Endodermal cell (in vitro differentiated cells): Measurements from ENCODE around the gene DDR2. TPM values are rescaled to one million over a fixed set of nuclear protein-coding genes. Genes with fewer than 3 reads are reported as not detected.
A peak's percentile ranks its signal among the peaks of the same experiment; 100 is the strongest.

Source experiments
- DNase-seq: peaks from one replicate; pipeline ENCODE4 v3.0.0-alpha.2; 2017
- H3K27ac ChIP-seq: 2 replicates; pipeline ENCODE4 v1.5.1; 2013; ENCODE audit warnings: mild to moderate bottlenecking, low read depth, low read length, moderate library complexity
- H3K27me3 ChIP-seq: 2 replicates; pipeline ENCODE4 v1.6.1; 2013; ENCODE audit warnings: mild to moderate bottlenecking, low read length, moderate library complexity; ENCODE audit not compliant: insufficient read depth, control insufficient read depth, poor library complexity, severe bottlenecking
- H3K36me3 ChIP-seq: 2 replicates; pipeline ENCODE4 v1.7.0; 2013; ENCODE audit warnings: mild to moderate bottlenecking, low read length, moderate library complexity; ENCODE audit not compliant: control insufficient read depth, insufficient read depth
- H3K4me1 ChIP-seq: one replicate; pipeline ENCODE4 v1.7.0; 2013; ENCODE audit warnings: low read length; ENCODE audit not compliant: control insufficient read depth, insufficient read depth
- H3K4me3 ChIP-seq: 2 replicates; pipeline ENCODE4 v1.5.1; 2013; ENCODE audit warnings: mild to moderate bottlenecking, low read length, moderate library complexity
- H3K9ac ChIP-seq: 2 replicates; pipeline ENCODE4 v1.6.1; 2013; ENCODE audit warnings: mild to moderate bottlenecking, low read length, moderate library complexity; ENCODE audit not compliant: poor library complexity, severe bottlenecking; ENCODE audit errors: extremely low read depth
- H3K9me3 ChIP-seq: 2 replicates; pipeline ENCODE4 v1.6.1; 2013; ENCODE audit warnings: mild to moderate bottlenecking, low read length, moderate library complexity; ENCODE audit not compliant: control insufficient read depth
- H3K27ac Mint-ChIP-seq: 2 replicates; pipeline ENCODE4 v1.8.0; 2020; ENCODE audit warnings: mixed read lengths
- H3K27me3 Mint-ChIP-seq: 2 replicates; pipeline ENCODE4 v1.8.0; 2021; ENCODE audit warnings: mild to moderate bottlenecking, mixed read lengths; ENCODE audit not compliant: insufficient read depth
- H3K36me3 Mint-ChIP-seq: 2 replicates; pipeline ENCODE4 v1.8.0; 2020; ENCODE audit warnings: low read depth, mixed read lengths
- H3K4me1 Mint-ChIP-seq: 2 replicates; pipeline ENCODE4 v1.8.0; 2020; ENCODE audit warnings: mixed read lengths
- H3K4me3 Mint-ChIP-seq: 2 replicates; pipeline ENCODE4 v1.8.0; 2020; ENCODE audit warnings: mild to moderate bottlenecking, moderate library complexity, mixed read lengths
- H3K9me3 Mint-ChIP-seq: 2 replicates; pipeline ENCODE4 v1.8.0; 2020; ENCODE audit warnings: mild to moderate bottlenecking, mixed read lengths
- WGBS, 2 experiments: methylation state at CpG; one replicate each; pipeline versions ENCODE4 v1.1.5 to v1.1.7; 2013; ENCODE audit warnings: missing lambda C conversion rate in 2 of 2, mixed read lengths in 1 of 2; ENCODE audit not compliant: insufficient coverage in 1 of 2, insufficient read length in 1 of 2; 5-methylcytosine and 5-hydroxymethylcytosine counted together
- total RNA-seq, 2 donors: library from RNA; stranded (reverse); fragmentation: NEBNext Ultra II Directional in 1 of 2; extraction: Animal tissue kit (Norgen Biotek cat#: 25700) in 1 of 2; gene quantifications; 2 replicates in 1 of 2; 3 replicates in 1 of 2; pipeline ENCODE4 v1.2.1, GENCODE V29; 2021
- TF ChIP-seq, protein P1 (sequence below): fragments of 200-600 bp; sonication (generic); conservative IDR thresholded peaks from 2 replicates; pipeline ENCODE4 v1.5.0; 2021; ENCODE audit warnings: antibody characterized with exemption, mild to moderate bottlenecking

DDR2 gene
- total RNA-seq, 2 donors from 2014 or later: 0.26 to 0.55 TPM

DNA sequence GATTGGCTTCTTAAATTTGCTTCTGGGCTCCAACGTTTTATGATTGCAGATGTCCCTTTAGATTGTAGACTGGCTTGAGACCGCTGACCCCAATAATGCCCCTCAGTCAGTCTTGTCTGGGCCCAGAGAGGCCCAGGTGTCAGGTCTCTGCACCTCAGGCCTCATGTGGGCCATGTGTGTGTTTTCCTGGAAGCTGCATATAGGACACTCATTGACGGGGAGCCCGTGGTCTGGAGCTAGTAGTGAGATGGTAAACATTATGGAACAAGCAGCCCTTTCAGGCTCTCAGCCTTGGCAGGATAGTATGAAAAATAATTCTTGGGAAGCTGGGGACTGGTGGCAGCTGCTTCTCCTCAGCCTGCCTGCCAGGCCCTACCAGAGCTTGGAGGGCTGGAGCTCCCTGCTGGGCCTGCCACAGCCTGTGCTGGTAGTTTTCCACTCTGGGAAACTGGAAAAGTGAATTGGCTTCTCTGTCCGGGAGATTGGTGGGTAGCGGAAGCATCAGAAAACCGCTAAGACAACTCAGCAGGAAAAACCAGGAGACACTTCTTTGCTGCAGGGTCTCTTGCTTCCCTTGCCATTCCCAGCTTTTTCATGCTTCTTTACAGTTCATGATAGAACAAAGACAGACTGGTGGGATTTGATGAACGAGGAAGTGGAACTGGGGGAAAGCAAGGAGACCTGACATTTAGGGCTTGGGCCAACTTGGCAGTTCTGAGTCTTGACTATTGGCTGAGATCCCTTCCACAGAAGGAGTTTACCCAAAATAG is 100.5 kb downstream of the DDR2 start:
- Histone ChIP-seq H3K4me3 (no peak overlapping the region), H3K9ac (no peak overlapping the region), H3K9me3 (no peaks in the 10 kb centered on the region), H3K27ac (no peak overlapping the region), H3K4me1 (peaks cover 7% of the 10 kb centered on the region), H3K36me3 (no peaks in the 10 kb centered on the region), H3K27me3 (no peaks in the 10 kb centered on the region)
- peak; percentile 49 for DNase-seq
- H3K4me1 Mint-ChIP-seq: peaks cover 5% of the 10 kb centered on the region
- WGBS, 2 experiments: 92 to 93% methylated on average over 8 of the region's 8 CpGs
- no peaks in the 10 kb centered on the region for H3K36me3 Mint-ChIP-seq
- no peaks in the 10 kb centered on the region for H3K27me3 Mint-ChIP-seq
- TF ChIP-seq, protein P1, sequence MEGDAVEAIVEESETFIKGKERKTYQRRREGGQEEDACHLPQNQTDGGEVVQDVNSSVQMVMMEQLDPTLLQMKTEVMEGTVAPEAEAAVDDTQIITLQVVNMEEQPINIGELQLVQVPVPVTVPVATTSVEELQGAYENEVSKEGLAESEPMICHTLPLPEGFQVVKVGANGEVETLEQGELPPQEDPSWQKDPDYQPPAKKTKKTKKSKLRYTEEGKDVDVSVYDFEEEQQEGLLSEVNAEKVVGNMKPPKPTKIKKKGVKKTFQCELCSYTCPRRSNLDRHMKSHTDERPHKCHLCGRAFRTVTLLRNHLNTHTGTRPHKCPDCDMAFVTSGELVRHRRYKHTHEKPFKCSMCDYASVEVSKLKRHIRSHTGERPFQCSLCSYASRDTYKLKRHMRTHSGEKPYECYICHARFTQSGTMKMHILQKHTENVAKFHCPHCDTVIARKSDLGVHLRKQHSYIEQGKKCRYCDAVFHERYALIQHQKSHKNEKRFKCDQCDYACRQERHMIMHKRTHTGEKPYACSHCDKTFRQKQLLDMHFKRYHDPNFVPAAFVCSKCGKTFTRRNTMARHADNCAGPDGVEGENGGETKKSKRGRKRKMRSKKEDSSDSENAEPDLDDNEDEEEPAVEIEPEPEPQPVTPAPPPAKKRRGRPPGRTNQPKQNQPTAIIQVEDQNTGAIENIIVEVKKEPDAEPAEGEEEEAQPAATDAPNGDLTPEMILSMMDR: no peak
- no peak overlapping the region for H3K27ac Mint-ChIP-seq
- peaks cover 1% of the 10 kb centered on the region for H3K9me3 Mint-ChIP-seq
- H3K4me3 Mint-ChIP-seq: no peak overlapping the region

- no peaks in the 10 kb centered on the region for H3K9me3 ChIP-seq
- H3K9ac ChIP-seq: no peak overlapping the region
- H3K27me3 Mint-ChIP-seq: no peaks in the 10 kb centered on the region
- H3K36me3 Mint-ChIP-seq: no peaks in the 10 kb centered on the region
- DNase-seq: no peak
- H3K9me3 Mint-ChIP-seq: peaks cover 1% of the 10 kb centered on the region
- no peak overlapping the region for H3K4me3 Mint-ChIP-seq
- H3K4me3 ChIP-seq: no peak overlapping the region
- peaks cover 7% of the 10 kb centered on the region for H3K4me1 ChIP-seq
- H3K36me3 ChIP-seq: no peaks in the 10 kb centered on the region
- H3K27me3 ChIP-seq: no peaks in the 10 kb centered on the region
- no peak overlapping the region for H3K27ac ChIP-seq
- H3K27ac Mint-ChIP-seq: no peak overlapping the region
- TF ChIP-seq, protein P1: no peak
- peaks cover 5% of the 10 kb centered on the region for H3K4me1 Mint-ChIP-seq
- 83 to 100% methylated on average over 1 of the region's 1 CpG for WGBS, 2 experiments
Observed at GRCh38 chr1:162733336-162733590, 101.0 kb downstream of the DDR2 start.

DNA sequence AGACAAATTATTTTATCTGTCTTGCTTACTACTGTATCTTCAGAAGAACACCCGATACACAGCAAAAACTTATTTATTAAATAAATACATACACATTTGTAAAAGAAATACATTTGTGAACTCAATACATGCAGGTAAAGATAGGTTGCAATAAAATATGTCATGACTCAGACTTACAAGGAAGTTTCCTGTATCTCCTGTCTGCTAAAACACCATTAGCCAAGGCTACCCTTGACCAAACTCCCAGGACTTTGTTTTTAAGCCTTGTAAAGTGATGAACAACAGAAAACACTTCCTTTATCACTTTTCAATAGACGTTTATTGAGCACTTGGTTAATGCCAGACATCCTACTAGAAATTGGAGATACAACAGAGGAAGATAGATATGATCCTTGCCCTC is 101.8 kb downstream of the DDR2 start:
- TF ChIP-seq, protein P1: no peak
- H3K4me1 Mint-ChIP-seq: peaks cover 5% of the 10 kb centered on the region
- peaks cover 1% of the 10 kb centered on the region for H3K9me3 Mint-ChIP-seq

More for the DNA sequence above, 101.8 kb downstream of the DDR2 start:
- Mint-ChIP-seq H3K36me3 (no peaks in the 10 kb centered on the region), H3K27ac (no peak overlapping the region), H3K4me3 (no peak overlapping the region), H3K27me3 (no peaks in the 10 kb centered on the region)
- H3K4me1 ChIP-seq: peaks cover 7% of the 10 kb centered on the region
- 88 to 100% methylated on average over 1 to 2 of the region's 2 CpGs for WGBS, 2 experiments
- H3K9me3 ChIP-seq: no peaks in the 10 kb centered on the region
- no peak overlapping the region for H3K4me3 ChIP-seq
- no peaks in the 10 kb centered on the region for H3K27me3 ChIP-seq
- DNase-seq: no peak
- H3K36me3 ChIP-seq: no peaks in the 10 kb centered on the region
- H3K9ac ChIP-seq: no peak overlapping the region
- H3K27ac ChIP-seq: no peak overlapping the region
